Measurements from ENCODE around the gene NOBOX.

- TF ChIP-seq CTCF (conservative IDR thresholded peaks at IDR 0.05 in 1 of 2, IDR thresholded peaks at IDR 0.05 in 1 of 2; ENCODE audit: low read depth in 1 of 2, low read length in 2 of 2) = no peak
- no peak for TF ChIP-seq EZH2 (IDR thresholded peaks at IDR 0.05; ENCODE audit: low read length, missing control alignments)
These were observed 391 bp downstream of the NOBOX start for GRCh38 chr7:144403102-144403501.
